Neuronal stem cell (in vitro differentiated cells): Measurements from ENCODE around the gene ISL2.

Experiments used
- DNase-seq: peaks from one replicate; pipeline ENCODE4 v3.0.0-alpha.2; 2013; ENCODE audit warnings: low spot score
- H2AFZ ChIP-seq: one replicate; pipeline ENCODE4 v1.6.1; 2013; ENCODE audit warnings: mild to moderate bottlenecking, low read length, inconsistent platforms
- H2AK5ac ChIP-seq: 2 replicates; pipeline ENCODE4 v1.6.1; 2013; ENCODE audit warnings: low read depth, mild to moderate bottlenecking, inconsistent platforms, low read length, moderate library complexity, mixed read lengths
- H2BK120ac ChIP-seq: 2 replicates; pipeline ENCODE4 v1.6.1; 2013; ENCODE audit warnings: low read depth, mild to moderate bottlenecking, inconsistent platforms, low read length, moderate library complexity, mixed read lengths
- H2BK12ac ChIP-seq: one replicate; pipeline ENCODE4 v1.6.1; 2013; ENCODE audit warnings: low read length, inconsistent platforms
- H2BK15ac ChIP-seq: 2 replicates; pipeline ENCODE4 v1.6.1; 2013; ENCODE audit warnings: mild to moderate bottlenecking, low read length, inconsistent platforms, mixed read lengths
- H2BK5ac ChIP-seq: one replicate; pipeline ENCODE4 v1.6.1; 2013; ENCODE audit warnings: inconsistent platforms, mild to moderate bottlenecking, low read length, moderate library complexity
- H3K14ac ChIP-seq: one replicate; pipeline ENCODE4 v1.6.1; 2013; ENCODE audit warnings: low read length, inconsistent platforms
- H3K18ac ChIP-seq: 2 replicates; pipeline ENCODE4 v1.6.1; 2013; ENCODE audit warnings: low read length, inconsistent platforms
- H3K23ac ChIP-seq: 2 replicates; pipeline ENCODE4 v1.6.1; 2013; ENCODE audit warnings: low read depth, mild to moderate bottlenecking, mixed read lengths, low read length, inconsistent platforms; ENCODE audit not compliant: poor library complexity
- H3K27ac ChIP-seq: replicated peaks from 3 replicates; pipeline ENCODE4 v1.5.1; 2013; ENCODE audit warnings: low read length, inconsistent platforms
- H3K27me3 ChIP-seq, 3 experiments: 2 replicates each; pipeline ENCODE4 v1.6.1; 2013; ENCODE audit warnings: low read length in 3 of 3, mild to moderate bottlenecking in 2 of 3, inconsistent platforms in 1 of 3, low read depth in 1 of 3, mixed read lengths in 1 of 3, moderate library complexity in 1 of 3; ENCODE audit not compliant: control insufficient read depth in 3 of 3, insufficient read depth in 3 of 3
- H3K36me3 ChIP-seq, 2 donors: replicated peaks in 1 of 2; 2 replicates each; pipeline ENCODE4 v1.6.1; 2013; ENCODE audit warnings: low read length in 2 of 2; ENCODE audit not compliant: control insufficient read depth in 2 of 2, insufficient read depth in 2 of 2
- H3K4ac ChIP-seq: 2 replicates; pipeline ENCODE4 v1.6.1; 2013; ENCODE audit warnings: inconsistent platforms, mild to moderate bottlenecking, low read length, moderate library complexity
- H3K4me1 ChIP-seq, 2 donors: 1 replicate in 1 of 2; 2 replicates in 1 of 2; pipeline ENCODE4 v1.6.1; 2013; ENCODE audit warnings: low read length in 2 of 2, low read depth in 1 of 2; ENCODE audit not compliant: control insufficient read depth in 2 of 2, insufficient read depth in 1 of 2
- H3K4me2 ChIP-seq: one replicate; pipeline ENCODE4 v1.6.1; 2013; ENCODE audit warnings: mild to moderate bottlenecking, low read length, inconsistent platforms; ENCODE audit not compliant: insufficient read depth, poor library complexity, severe bottlenecking
- H3K4me3 ChIP-seq, 2 donors: 2 replicates each; pipeline ENCODE4 v1.5.1; 2013; ENCODE audit warnings: low read length in 2 of 2, mild to moderate bottlenecking in 2 of 2, inconsistent platforms in 1 of 2, moderate library complexity in 1 of 2
- H3K79me1 ChIP-seq: one replicate; pipeline ENCODE4 v1.6.1; 2013; ENCODE audit warnings: low read depth, mild to moderate bottlenecking, inconsistent platforms, low read length, moderate library complexity
- H3K9ac ChIP-seq: one replicate; pipeline ENCODE4 v1.6.1; 2013; ENCODE audit warnings: mild to moderate bottlenecking, low read depth, low read length, inconsistent platforms; ENCODE audit not compliant: poor library complexity
- H3K9me3 ChIP-seq, 2 donors: replicated peaks in 1 of 2; 2 replicates each; pipeline versions ENCODE3 to v1.6.1; 2013; ENCODE audit warnings: low read length in 2 of 2, mild to moderate bottlenecking in 2 of 2, inconsistent platforms in 1 of 2, low read depth in 1 of 2, mixed read lengths in 1 of 2, moderate library complexity in 1 of 2; ENCODE audit not compliant: control insufficient read depth in 2 of 2, insufficient read depth in 1 of 2
- H4K8ac ChIP-seq: one replicate; pipeline ENCODE4 v1.6.1; 2013; ENCODE audit warnings: low read depth, mild to moderate bottlenecking, inconsistent platforms, low read length, moderate library complexity
- H4K91ac ChIP-seq: one replicate; pipeline ENCODE4 v1.6.1; 2013; ENCODE audit warnings: low read length, low read depth, mild to moderate bottlenecking, inconsistent platforms; ENCODE audit not compliant: poor library complexity
- WGBS, 2 donors: extraction: QIAGEN DNeasy Blood & Tissue Kit; methylation state at CpG; one replicate each; pipeline ENCODE4 v1.1.7; 2013; ENCODE audit warnings: missing lambda C conversion rate in 2 of 2, mixed read lengths in 1 of 2; ENCODE audit not compliant: insufficient read length in 2 of 2, insufficient replicate concordance in 1 of 2; ENCODE audit errors: extremely low coverage in 2 of 2; 5-methylcytosine and 5-hydroxymethylcytosine counted together

ISL2 gene

DNA sequence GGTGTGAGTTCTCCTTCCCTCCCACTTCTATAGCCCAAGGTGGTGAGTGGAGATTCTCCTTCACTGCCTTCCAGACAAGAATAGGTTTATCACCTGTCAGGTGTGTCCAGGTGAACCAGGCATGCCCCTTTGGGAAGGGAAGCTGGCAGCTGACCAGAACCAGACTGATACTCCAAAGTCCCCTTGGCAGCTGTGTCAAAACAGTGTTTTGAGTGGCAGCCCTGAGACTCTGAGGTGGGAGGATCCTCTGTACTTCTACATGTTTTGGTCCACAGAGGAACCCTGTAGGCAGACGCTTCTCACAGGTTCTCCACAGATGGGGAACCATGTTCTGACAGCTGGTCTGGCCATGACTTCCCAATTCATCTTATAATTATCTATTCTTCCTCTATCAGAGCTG lies 30.1 kb downstream of the ISL2 start:
- H3K27me3 ChIP-seq, result no peaks in the 10 kb centered on the region
- no peaks in the 10 kb centered on the region for H3K79me1 ChIP-seq
- H3K23ac ChIP-seq, result no peak overlapping the region
- no peak overlapping the region for H4K91ac ChIP-seq
- no peak overlapping the region for H3K27ac ChIP-seq
- H2AFZ ChIP-seq, result no peak overlapping the region
- no peak overlapping the region for H3K9ac ChIP-seq
- H3K9me3 ChIP-seq, result peaks cover 0 to 1% of the 10 kb centered on the region in 2 donors
- H2BK12ac ChIP-seq, result no peak overlapping the region
- no peak overlapping the region for H3K18ac ChIP-seq
- WGBS, 2 donors, result no CpG with 5 or more reads among the region's 1 CpG
- H3K4me1 ChIP-seq, result peaks cover 0 to 3% of the 10 kb centered on the region in 2 donors
- no peaks in the 10 kb centered on the region for H3K36me3 ChIP-seq
- H2BK5ac ChIP-seq, result no peak overlapping the region
- no peak overlapping the region for H2AK5ac ChIP-seq
- H3K4ac ChIP-seq, result no peak overlapping the region
- H4K8ac ChIP-seq, result no peak overlapping the region
- no peak overlapping the region for H3K14ac ChIP-seq
- no peak for DNase-seq
- H3K4me3 ChIP-seq, result no peak overlapping the region
- no peak overlapping the region for H2BK120ac ChIP-seq
- no peak overlapping the region for H3K4me2 ChIP-seq
- no peak overlapping the region for H2BK15ac ChIP-seq

GRCh38 chr15:76368122-76368621 lies 31.6 kb downstream of the ISL2 start:
- no peak overlapping the region for H3K14ac ChIP-seq
- H3K4me3 ChIP-seq, result no peak overlapping the region
- DNase-seq, result no peak
- H3K4ac ChIP-seq, result no peak overlapping the region
- H4K91ac ChIP-seq, result no peak overlapping the region
- H2BK120ac ChIP-seq, result no peak overlapping the region
- H3K9ac ChIP-seq, result no peak overlapping the region
- no peak overlapping the region for H2AFZ ChIP-seq
- H3K4me2 ChIP-seq, result no peak overlapping the region
- WGBS, 2 donors, result no CpG with 5 or more reads among the region's 11 CpGs
- no peak overlapping the region for H3K27ac ChIP-seq
- no peak overlapping the region for H4K8ac ChIP-seq
- peaks cover 0 to 1% of the 10 kb centered on the region in 2 donors for H3K9me3 ChIP-seq
- H3K79me1 ChIP-seq, result no peaks in the 10 kb centered on the region
- H2BK5ac ChIP-seq, result no peak overlapping the region
- H2BK15ac ChIP-seq, result no peak overlapping the region
- H3K23ac ChIP-seq, result no peak overlapping the region
- no peaks in the 10 kb centered on the region for H3K36me3 ChIP-seq
- H2BK12ac ChIP-seq, result no peak overlapping the region
- no peak overlapping the region for H2AK5ac ChIP-seq
- no peak overlapping the region for H3K18ac ChIP-seq
- H3K27me3 ChIP-seq, result no peaks in the 10 kb centered on the region
- H3K4me1 ChIP-seq, result peaks cover 0 to 3% of the 10 kb centered on the region in 2 donors

DNA sequence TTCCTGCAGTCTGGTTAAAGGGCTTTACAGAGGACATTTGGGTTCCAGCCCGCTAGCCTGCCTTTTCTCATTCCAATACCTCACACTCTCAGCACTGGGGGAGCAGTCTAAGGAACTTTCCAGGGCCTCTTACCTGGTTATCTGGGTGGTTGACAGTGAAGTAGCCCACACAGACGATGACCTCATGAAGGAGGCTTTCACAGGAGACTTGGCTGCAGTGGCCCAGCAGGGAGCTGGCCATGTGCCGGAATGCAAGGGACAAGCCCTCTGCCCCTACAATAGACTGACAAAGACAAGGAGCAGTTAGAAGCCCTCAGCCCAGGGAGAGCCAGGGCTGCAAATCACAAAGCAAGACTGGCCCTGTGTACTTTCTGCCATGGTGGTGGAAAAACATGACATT lies 39.5 kb downstream of the ISL2 start:
- H3K4me1 ChIP-seq, result peaks cover 6 to 13% of the 10 kb centered on the region in 2 donors
- H2BK120ac ChIP-seq, result no peak overlapping the region
- no peaks in the 10 kb centered on the region for H3K36me3 ChIP-seq
- no peaks in the 10 kb centered on the region for H3K27me3 ChIP-seq
- no peak overlapping the region for H3K4ac ChIP-seq
- H2BK15ac ChIP-seq, result no peak overlapping the region
- no peak overlapping the region for H2BK12ac ChIP-seq
- H2AK5ac ChIP-seq, result no peak overlapping the region
- H3K27ac ChIP-seq, result no peak overlapping the region
- WGBS, 2 donors, result no CpG with 5 or more reads among the region's 3 CpGs
- H3K79me1 ChIP-seq, result no peaks in the 10 kb centered on the region
- no peak overlapping the region for H3K23ac ChIP-seq
- H3K9ac ChIP-seq, result no peak overlapping the region
- peak; percentile 11 for DNase-seq
- no peak overlapping the region for H4K8ac ChIP-seq
- H3K18ac ChIP-seq, result no peak overlapping the region
- H3K4me2 ChIP-seq, result no peak overlapping the region
- no peak overlapping the region for H4K91ac ChIP-seq
- H3K4me3 ChIP-seq, result peak overlapping the region in 1 of 2 donors; percentile 48
- no peak overlapping the region for H2BK5ac ChIP-seq
- no peak overlapping the region for H3K14ac ChIP-seq
- H2AFZ ChIP-seq, result no peak overlapping the region
- no peaks in the 10 kb centered on the region for H3K9me3 ChIP-seq

GRCh38 chr15:76376816-76377215 lies 40.2 kb downstream of the ISL2 start:
- Histone ChIP-seq H3K36me3 (no peaks in the 10 kb centered on the region), H4K8ac (no peak overlapping the region), H3K4ac (no peak overlapping the region), H2BK5ac (no peak overlapping the region), H3K4me2 (no peak overlapping the region), H3K9ac (no peak overlapping the region), H2BK15ac (no peak overlapping the region), H3K79me1 (no peaks in the 10 kb centered on the region), H3K14ac (no peak overlapping the region), H3K23ac (no peak overlapping the region), H4K91ac (no peak overlapping the region), H2BK120ac (no peak overlapping the region), H3K27me3 (no peaks in the 10 kb centered on the region), H3K4me1 (peaks cover 6 to 13% of the 10 kb centered on the region in 2 donors), H3K9me3 (no peaks in the 10 kb centered on the region), H3K4me3 (no peak overlapping the region), H3K18ac (no peak overlapping the region), H3K27ac (no peak overlapping the region), H2AK5ac (no peak overlapping the region), H2BK12ac (no peak overlapping the region), H2AFZ (no peak overlapping the region)
- DNase-seq, result no peak
- WGBS, 2 donors, result no CpG with 5 or more reads among the region's 8 CpGs
